BLaER1 treated with 17β-estradiol and CSF1 and Interleukin-3, amounts not matched to agents 10 nM and 100 nM (cell line): ENCODE measurements around the gene PRKCA.

Experiments used
- H3K27ac ChIP-seq, 11 experiments: shearing (Covaris generic); formaldehyde crosslinking; 2 replicates each; pipeline ENCODE4 v1.8.1; 2022
- H3K27me3 ChIP-seq, 11 experiments: shearing (Covaris generic); formaldehyde crosslinking; 2 replicates each; pipeline ENCODE4 v1.8.1; 2022
- H3K36me3 ChIP-seq, 11 experiments: shearing (Covaris generic); formaldehyde crosslinking; 2 replicates each; pipeline ENCODE4 v1.8.1; 2022
- H3K4me1 ChIP-seq, 10 experiments: shearing (Covaris generic); formaldehyde crosslinking; 2 replicates each; pipeline ENCODE4 v1.8.1; 2022
- H3K4me2 ChIP-seq, 11 experiments: shearing (Covaris generic); formaldehyde crosslinking; 2 replicates each; pipeline ENCODE4 v1.8.1; 2022
- H3K4me3 ChIP-seq, 10 experiments: shearing (Covaris generic); formaldehyde crosslinking; 2 replicates each; pipeline ENCODE4 v1.8.1; 2022
- H3K9ac ChIP-seq, 11 experiments: shearing (Covaris generic); formaldehyde crosslinking; 2 replicates each; pipeline ENCODE4 v1.8.1; 2022
- H3K9me3 ChIP-seq, 11 experiments: shearing (Covaris generic); formaldehyde crosslinking; replicated peaks in 1 of 11; 2 replicates each; pipeline ENCODE4 v1.8.1; 2022
- H4K20me1 ChIP-seq, 11 experiments: shearing (Covaris generic); formaldehyde crosslinking; 2 replicates each; pipeline ENCODE4 v1.8.1; 2022
- Cebpa-rat ChIP-seq, 11 experiments: shearing (Covaris generic); IDR thresholded peaks; 2 replicates each; pipeline ENCODE4 v1.8.1; 2022

Gene PRKCA

DNA sequence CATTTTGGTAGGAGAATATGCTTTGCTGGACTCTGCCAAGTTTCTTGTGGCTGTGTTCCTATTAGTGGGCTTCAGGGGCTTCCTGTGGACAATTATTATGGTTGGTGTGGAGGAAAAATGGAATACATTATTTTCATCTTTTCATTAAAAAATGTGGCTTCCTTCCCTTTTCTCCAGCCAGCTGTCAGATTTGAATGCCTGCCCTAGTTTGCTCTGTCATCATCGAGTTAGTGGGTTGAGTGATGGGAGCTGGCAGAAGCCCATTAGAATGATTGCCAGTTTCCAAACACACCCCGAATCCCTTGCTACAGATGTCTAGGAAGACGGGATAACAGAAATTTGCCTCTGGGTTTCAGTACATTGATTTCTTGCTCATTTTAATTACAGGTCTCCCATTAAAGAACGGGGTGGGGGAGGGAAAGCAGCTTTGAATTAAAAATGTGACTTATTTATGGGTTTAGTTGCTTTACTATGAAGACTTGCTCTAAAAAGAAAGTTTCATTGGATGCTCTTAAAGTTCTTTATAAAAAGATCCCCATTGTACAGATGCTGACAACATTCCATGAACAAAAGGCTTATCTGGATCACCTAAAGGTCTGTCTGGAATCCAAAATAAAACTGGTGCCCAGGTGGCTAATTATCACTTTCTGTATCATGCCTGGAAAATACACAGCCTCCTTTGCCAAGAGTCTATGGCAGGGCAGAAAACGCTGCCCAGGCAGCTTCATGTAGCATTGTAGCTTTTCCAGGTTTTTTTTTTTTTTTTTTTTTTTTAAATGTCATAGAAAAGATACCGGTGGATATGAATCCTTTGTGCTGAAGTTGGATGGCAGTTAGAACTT, 103.6 kb downstream of the PRKCA start:
- 0 out of 22 replicates have a peak overlapping the region, but pooled peaks of 1 of the 11 experiments have one; percentile 4 for H3K27ac ChIP-seq
- H3K27me3 ChIP-seq = no peaks in the 10 kb centered on the region
- H3K4me2 ChIP-seq = peak overlapping the region; percentile 44 to 90 (median 69)
- no peak overlapping the region for H3K4me3 ChIP-seq
- H4K20me1 ChIP-seq = peaks cover 0 to 100% (median 0%) of the 10 kb centered on the region in 11 experiments; a peak in 6 of 22 replicates
- H3K4me1 ChIP-seq = peaks cover 30 to 63% (median 39%) of the 10 kb centered on the region in 10 experiments
- TF ChIP-seq Cebpa-rat (IDR thresholded peaks at IDR 0.05) = no peak
- H3K9me3 ChIP-seq = peaks cover 0 to 4% (median 0%) of the 10 kb centered on the region in 11 experiments; a peak in 2 of 22 replicates
- no peak overlapping the region for H3K9ac ChIP-seq
- 0 out of 22 replicates have a peak, but pooled peaks cover 0 to 4% (median 0%) of the 10 kb centered on the region in 11 experiments for H3K36me3 ChIP-seq

DNA sequence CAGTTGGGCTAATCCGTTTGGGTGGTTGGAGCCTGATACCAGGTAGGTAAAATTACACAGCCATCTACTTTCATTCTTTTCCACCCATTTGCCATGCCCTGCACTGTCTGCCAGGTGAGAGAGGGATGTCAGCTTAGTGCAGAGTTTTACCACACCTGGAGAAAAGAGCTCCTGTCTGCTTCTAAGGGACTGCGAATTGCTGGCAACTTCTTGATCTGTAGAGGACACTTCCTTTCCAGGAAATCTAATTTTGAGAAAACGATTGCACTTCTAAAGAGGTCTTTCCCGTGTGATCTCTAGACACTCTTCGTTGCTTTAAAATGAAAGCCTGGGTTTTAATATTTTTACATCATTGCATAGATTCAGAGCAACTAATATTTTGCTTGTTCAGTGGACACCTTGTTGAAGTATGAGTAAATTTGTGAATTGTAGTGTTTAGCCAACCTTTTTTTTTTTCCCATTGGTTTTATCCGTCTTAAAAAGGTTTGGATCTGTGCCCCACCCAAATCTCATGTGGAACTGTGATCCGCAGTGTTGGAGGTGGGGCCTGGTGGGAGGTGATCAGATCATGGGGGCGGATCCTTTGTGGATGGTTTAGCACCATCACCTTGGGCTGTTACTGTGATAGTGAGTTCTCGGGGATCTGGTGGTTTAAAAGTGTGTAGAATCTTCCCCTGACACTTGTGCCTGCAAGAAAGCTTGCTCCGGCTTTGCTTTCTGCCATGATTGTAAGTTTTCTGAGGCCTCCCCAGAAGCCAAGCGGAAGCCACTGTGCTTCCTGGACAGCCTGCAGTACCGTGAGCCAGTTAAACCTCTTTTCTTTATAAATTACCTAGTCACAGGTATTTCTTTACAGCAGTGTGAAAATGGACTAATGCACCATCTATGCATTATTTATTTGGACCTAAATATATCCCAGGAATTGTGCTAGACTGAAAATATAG, 104.6 kb downstream of the PRKCA start:
- H3K4me1 ChIP-seq = peaks cover 30 to 67% (median 40%) of the 10 kb centered on the region in 10 experiments
- no peak overlapping the region for H3K27ac ChIP-seq
- H3K36me3 ChIP-seq = no peaks in the 10 kb centered on the region
- H3K4me2 ChIP-seq = peak overlapping the region; percentile 44 to 90 (median 69)
- no peak for TF ChIP-seq Cebpa-rat (IDR thresholded peaks at IDR 0.05)
- H3K27me3 ChIP-seq = no peaks in the 10 kb centered on the region
- H3K9ac ChIP-seq = no peak overlapping the region
- H4K20me1 ChIP-seq = peaks cover 0 to 100% (median 0%) of the 10 kb centered on the region in 11 experiments; a peak in 6 of 22 replicates
- no peaks in the 10 kb centered on the region for H3K9me3 ChIP-seq
- H3K4me3 ChIP-seq = no peak overlapping the region

DNA sequence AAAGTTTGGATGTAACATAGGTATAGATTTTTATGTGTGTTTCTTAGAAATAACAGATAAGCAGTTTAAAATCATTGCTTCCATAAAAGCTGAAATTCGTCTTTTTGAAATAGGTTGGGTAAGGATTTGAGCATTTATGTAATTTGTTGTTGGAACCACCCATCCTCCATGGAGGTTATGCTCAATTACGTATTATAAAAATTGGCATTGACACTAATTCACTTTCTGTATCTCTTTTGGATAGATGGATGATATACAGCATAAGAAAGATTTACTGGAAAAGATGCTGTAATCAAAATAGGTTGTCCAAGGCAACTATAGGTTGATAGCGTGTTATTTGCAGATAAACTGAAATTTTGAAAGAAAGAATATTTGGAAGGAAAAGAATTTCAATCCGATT, 105.5 kb downstream of the PRKCA start:
- H3K4me2 ChIP-seq = no peak overlapping the region
- no peak overlapping the region for H3K27ac ChIP-seq
- no peaks in the 10 kb centered on the region for H3K9me3 ChIP-seq
- no peaks in the 10 kb centered on the region for H3K36me3 ChIP-seq
- peaks cover 36 to 67% (median 49%) of the 10 kb centered on the region in 10 experiments for H3K4me1 ChIP-seq
- H3K27me3 ChIP-seq = no peaks in the 10 kb centered on the region
- no peak overlapping the region for H3K4me3 ChIP-seq
- H4K20me1 ChIP-seq = peaks cover 0 to 100% (median 0%) of the 10 kb centered on the region in 11 experiments; a peak in 6 of 22 replicates
- TF ChIP-seq Cebpa-rat (IDR thresholded peaks at IDR 0.05) = no peak
- no peak overlapping the region for H3K9ac ChIP-seq

DNA sequence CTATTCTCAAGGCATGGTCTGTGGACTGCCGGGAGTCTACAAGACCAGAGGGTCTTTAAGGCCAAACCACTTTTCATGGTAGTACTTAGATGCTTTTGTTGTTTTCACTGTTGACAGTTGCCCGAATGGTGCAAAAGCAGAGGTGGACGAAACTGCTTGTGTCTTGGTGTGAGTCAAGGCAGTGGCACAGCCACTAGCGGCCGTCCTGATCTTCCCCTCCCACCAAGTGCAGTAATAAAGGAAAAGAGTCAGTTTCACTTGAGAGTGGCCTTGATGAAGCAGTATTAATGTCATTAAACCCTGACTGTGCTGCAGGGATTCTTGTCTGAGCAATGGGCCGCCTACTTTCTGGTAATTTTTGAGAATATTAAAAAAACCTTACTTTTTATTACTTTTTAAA, 109.1 kb downstream of the PRKCA start:
- H3K9me3 ChIP-seq = no peaks in the 10 kb centered on the region
- H3K36me3 ChIP-seq = peaks cover 0 to 8% (median 0%) of the 10 kb centered on the region in 11 experiments; a peak in 2 of 22 replicates
- H3K4me3 ChIP-seq = no peak overlapping the region
- H3K9ac ChIP-seq = no peak overlapping the region
- no peak for TF ChIP-seq Cebpa-rat (IDR thresholded peaks at IDR 0.05)
- H3K4me1 ChIP-seq = peaks cover 14 to 45% (median 31%) of the 10 kb centered on the region in 10 experiments
- H3K27me3 ChIP-seq = no peaks in the 10 kb centered on the region
- peaks cover 0 to 100% (median 0%) of the 10 kb centered on the region in 11 experiments; a peak in 5 of 22 replicates for H4K20me1 ChIP-seq
- peak overlapping the region in 2 of 11 experiments; percentile 21 to 44; a peak in 2 of 22 replicates for H3K4me2 ChIP-seq
- no peak overlapping the region for H3K27ac ChIP-seq

DNA sequence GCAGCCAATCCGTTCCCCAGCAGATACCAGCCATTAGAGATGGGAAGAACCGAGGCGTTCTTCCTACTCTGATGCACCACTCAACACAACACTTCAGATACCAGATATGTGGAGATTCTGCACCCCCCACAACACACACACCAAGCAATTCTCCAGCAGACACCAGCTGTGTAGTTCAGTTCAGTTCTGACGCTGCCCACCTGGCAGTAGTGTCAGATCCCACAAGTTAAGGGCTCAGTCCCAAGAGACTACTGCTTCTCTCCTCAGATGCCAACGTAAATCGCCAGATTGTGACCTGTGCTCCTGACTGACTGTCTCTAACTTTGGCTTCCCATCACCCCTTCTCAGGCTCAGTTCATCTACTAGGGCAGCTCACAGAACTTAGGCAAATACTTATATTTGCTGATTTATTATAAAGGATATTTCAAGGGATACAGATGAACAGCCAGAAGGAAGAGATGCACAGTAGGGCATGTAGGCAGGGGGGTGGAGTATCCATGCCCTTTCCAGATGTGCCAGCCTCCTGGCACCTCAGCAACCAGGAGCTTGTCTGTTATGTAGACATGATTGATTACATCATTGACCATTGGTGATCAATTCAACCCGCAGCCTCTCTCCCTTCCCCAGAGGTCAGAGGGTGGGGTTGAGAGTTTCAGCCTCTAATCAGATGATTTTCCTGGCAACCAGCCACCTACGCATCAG, 110.6 kb downstream of the PRKCA start:
- no peak overlapping the region for H3K27ac ChIP-seq
- H3K36me3 ChIP-seq = peaks cover 0 to 8% (median 0%) of the 10 kb centered on the region in 11 experiments; a peak in 2 of 22 replicates
- H3K4me1 ChIP-seq = peaks cover 12 to 36% (median 22%) of the 10 kb centered on the region in 10 experiments
- H3K9ac ChIP-seq = no peak overlapping the region
- no peak for TF ChIP-seq Cebpa-rat (IDR thresholded peaks at IDR 0.05)
- no peaks in the 10 kb centered on the region for H3K9me3 ChIP-seq
- no peaks in the 10 kb centered on the region for H3K27me3 ChIP-seq
- no peak overlapping the region for H3K4me3 ChIP-seq
- peak overlapping the region; percentile 30 to 79 (median 49) for H3K4me2 ChIP-seq
- peaks cover 0 to 100% (median 0%) of the 10 kb centered on the region in 11 experiments; a peak in 5 of 22 replicates for H4K20me1 ChIP-seq

DNA sequence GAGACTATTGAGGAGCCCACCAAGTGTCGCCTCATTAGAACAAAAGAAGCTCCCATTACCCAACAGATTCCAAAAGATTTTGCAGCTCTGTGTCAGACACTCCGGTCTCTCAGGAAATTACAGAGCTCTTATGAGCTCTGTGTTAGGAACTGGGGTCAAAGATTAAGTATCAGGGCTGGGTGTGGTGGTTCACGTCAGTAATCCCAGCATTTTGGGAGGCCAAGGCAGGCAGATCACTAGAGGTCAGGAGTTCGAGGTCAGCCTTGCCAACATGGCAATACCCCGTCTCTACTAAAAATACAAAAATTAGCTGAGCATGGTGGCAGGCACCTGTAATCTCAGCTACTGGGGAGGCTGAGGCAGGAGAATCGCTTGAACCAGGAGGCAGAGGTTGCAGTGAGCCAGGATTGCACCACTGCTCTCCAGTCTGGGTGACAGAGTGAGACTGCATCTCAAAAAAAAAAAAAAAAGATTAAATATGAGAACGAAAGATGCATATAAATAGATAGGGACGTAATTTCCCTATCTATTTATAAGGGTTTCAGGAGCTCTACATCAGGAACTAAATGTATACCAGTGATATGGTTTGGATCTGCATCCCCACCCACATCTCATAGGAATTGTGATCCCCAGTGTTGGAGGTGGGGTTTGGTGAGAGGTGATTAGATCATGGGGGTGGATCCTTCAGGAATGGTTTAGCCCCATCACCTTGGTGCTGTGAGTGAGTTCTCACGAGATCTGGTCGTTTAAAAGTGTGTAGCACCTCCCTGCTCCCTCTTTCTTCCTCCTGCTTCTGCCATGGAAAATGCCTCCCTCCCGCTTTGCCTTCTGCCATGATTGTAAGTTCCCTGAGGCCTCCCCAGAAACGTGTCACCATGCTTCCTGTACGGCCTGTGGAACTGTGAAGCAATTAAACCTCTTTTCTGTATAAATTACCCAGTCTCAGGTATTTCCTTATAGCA, 111.4 kb downstream of the PRKCA start:
- H3K36me3 ChIP-seq = peaks cover 0 to 8% (median 0%) of the 10 kb centered on the region in 11 experiments; a peak in 2 of 22 replicates
- no peaks in the 10 kb centered on the region for H3K9me3 ChIP-seq
- H3K27me3 ChIP-seq = no peaks in the 10 kb centered on the region
- H3K27ac ChIP-seq = no peak overlapping the region
- peak overlapping the region in 9 of 11 experiments; percentile 30 to 79 (median 59); a peak in 12 of 22 replicates for H3K4me2 ChIP-seq
- no peak for TF ChIP-seq Cebpa-rat (IDR thresholded peaks at IDR 0.05)
- no peak overlapping the region for H3K9ac ChIP-seq
- H4K20me1 ChIP-seq = peaks cover 0 to 100% (median 0%) of the 10 kb centered on the region in 11 experiments; a peak in 5 of 22 replicates
- H3K4me1 ChIP-seq = peaks cover 12 to 36% (median 22%) of the 10 kb centered on the region in 10 experiments
- no peak overlapping the region for H3K4me3 ChIP-seq

DNA sequence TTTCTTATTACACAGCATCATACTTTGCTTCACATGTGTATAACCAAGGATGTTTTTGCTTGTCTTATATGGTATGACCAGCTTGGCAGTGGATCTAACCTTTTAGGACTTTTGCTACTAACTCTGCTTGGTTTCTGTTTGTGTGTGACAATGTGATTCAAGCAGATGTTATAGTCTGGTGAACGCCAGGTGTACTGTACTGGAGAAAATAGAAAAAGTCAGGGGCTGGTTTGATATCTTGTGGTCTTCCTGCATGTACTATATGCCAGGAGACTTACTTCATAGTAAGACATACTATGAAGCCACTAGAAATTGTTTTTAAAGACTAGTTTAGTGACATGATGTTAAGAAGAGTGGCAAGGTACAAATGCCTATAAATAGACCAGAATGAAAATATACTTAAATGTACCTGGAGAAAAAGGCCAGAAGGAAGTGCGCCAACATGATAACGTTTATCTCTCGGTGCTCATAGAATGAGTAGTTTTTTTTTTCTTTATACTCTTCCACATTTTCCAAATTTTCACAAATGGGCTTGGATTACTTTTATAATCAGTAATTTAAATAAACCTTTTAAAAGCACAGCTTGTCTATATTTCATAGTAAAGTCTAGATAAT, 112.3 kb downstream of the PRKCA start:
- H3K27me3 ChIP-seq = no peaks in the 10 kb centered on the region
- H3K4me1 ChIP-seq = peaks cover 12 to 37% (median 22%) of the 10 kb centered on the region in 10 experiments
- H3K27ac ChIP-seq = no peak overlapping the region
- no peak overlapping the region for H3K9ac ChIP-seq
- peaks cover 0 to 96% (median 0%) of the 10 kb centered on the region in 11 experiments; a peak in 5 of 22 replicates for H4K20me1 ChIP-seq
- no peak for TF ChIP-seq Cebpa-rat (IDR thresholded peaks at IDR 0.05)
- H3K9me3 ChIP-seq = no peaks in the 10 kb centered on the region
- H3K36me3 ChIP-seq = peaks cover 0 to 8% (median 0%) of the 10 kb centered on the region in 11 experiments; a peak in 2 of 22 replicates
- H3K4me3 ChIP-seq = no peak overlapping the region
- peak overlapping the region in 1 of 11 experiments; percentile 68; a peak in 1 of 22 replicates for H3K4me2 ChIP-seq
